ENCODE measurements around the gene RPL10A. TPM values are rescaled to one million over a fixed set of nuclear protein-coding genes. Genes with fewer than 3 reads are reported as not detected.

RPL10A gene
- total RNA-seq, 2 donors from 2014 or later: 691 to 715 TPM

DNA sequence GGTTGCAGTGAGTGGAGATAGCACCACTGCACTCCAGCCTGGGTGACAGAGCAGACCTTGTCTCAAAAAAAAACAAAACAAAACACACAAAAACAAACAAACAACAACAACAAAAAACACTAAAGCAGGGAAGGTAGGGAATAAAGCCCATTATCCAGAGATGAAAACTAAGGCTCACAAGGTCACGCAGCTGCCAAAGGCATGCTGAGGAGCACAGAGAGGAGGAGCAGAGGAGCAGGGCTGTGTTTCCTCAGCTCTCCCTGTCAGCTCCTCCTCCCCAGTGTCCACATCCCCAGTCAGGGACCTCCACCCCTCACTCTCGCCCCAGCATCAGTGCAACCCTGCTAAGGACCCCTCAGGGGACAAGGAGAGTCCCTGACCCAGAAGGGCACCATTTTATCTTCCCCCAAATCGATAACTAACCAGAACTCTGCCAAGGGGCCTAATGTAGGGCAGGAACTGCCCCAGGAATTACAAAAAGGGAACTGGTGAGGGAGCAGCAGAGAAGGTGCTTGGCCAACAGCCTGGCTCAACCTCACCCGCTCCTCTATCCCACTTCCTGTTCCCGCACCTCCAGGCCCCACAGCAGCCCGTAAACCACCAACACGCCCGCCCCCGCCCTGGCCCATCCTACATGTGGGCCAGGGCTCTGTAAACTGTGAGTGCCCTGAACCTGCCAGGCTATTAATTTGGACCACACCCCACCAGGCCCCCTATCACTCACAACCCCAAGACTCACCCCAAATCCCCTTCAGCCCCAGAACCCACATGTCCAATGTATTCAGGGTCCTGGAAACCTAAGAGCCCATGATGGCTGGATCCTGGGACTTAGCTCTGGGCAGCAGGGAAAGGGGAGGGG, 19.7 kb downstream of the RPL10A start:
- DNase-seq (no peak), ATAC-seq (no peak)
- intact Hi-C loops (cut with DNase I): no loop called here

DNA sequence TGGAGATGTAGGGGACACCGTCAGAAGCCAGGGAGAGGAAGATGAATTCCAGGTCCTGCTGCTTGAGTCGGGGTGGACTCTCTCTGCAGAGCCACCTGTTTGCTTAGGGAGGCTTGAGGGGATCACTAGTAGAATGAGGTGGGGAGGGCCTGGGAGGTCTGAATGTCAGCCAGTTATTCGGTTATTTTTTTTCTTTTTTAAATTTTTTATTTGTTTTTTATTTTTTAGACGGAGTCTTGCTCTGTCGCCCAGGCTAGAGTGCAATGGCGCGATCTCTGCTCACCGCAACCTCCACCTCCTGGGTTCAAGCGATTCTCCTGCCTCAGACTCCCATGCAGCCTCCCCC, 20.3 kb downstream of the RPL10A start:
- ATAC-seq (no peak), DNase-seq (no peak)
- intact Hi-C loops (cut with DNase I): no loop called here

DNA sequence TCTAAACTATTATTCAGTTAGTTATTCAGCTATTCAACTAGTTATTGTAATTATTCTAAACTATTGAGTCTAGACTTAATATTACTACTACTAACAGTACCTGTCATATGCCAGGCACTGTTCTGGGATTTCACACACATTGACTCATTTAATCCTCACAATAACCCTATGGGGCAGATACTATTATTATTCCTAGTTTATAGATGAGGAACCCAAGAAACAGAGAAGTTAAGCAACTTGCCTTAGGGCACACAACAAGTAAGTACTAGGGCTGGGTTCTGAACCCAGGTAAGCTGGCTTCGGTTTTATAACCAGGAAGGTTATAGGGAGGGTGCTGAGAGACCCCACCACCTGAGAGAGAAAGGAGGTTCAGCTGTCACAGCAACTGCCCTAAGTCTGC, 20.9 kb downstream of the RPL10A start:
- no peak for ATAC-seq
- intact Hi-C loops (cut with DNase I): no loop called here
- no peak for DNase-seq

DNA sequence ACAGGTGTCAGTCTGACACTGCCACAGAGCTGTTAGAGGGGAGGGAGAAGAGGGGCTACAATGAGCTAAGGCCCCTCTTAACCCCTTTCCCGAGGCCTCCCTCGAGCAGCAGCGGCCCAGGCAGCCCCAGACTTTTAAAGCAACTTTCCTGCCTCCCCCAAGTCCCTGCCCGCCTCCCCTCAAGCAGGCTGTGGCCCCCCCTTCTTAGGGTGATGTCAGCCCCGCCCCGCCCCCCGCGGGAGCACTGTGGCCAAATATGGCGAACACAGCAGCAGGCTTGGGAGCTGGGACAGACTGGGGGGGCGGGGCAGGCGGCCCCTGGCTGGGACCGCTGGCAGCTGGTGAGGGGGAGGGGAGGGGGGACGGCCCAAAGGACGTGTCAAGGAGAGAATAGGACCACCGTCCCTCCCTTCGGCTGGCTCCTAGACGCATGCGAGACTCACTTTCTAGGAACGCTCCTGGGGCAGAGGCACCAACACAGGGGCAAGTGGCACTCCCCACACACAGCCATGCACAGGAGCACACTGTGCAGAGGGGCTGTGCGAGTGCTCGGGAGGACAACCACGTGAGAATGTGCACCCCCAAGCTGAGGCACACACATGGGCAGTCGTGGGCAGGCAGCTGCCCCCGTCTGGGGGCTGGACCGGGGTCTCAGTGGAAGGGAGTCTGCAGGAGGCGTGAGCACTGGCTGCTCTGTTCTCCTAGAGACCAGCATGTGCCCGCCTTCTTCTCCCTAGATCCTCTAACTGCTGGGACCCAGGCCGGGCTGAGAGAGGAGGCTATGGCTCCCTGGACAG, 22.0 kb downstream of the RPL10A start:
- DNase-seq (peak; percentile 86), ATAC-seq (peak; percentile 59 to 75)
- intact Hi-C loops (cut with DNase I): no loop called here

DNA sequence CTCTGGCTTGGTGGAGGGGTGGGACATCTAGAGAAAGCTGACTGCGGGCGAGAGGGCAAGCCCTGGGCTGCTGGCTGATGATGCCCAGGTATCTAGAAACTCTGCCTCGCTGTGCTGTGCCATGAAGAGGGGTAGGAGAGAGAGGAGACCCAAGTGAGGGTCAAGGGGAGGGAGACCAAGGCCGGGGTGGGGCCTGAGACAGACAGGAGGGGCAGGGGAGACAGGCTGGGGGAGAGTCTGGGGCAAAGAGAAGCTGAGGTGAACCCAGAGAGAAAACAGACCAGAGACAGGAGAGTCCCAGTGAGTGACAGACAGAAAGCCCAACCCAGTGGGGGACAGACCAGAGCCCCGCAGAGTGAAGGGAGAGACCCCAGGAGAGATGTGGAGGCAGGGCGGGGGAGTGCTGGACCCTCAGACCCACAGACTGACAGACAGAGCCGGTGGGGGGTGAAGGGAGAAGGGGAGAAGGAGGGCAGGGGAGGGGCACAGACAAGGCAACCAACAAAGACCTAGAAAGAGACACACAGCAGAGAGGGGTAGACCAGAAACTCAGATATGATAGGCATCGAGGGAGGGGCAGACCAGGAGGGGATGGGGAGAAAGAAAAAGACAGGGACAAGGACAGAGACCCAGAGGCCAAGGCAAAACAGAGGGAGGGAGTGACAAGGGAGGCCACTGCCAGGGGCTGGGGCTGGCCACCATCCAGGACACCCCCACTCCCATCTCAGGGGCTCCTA, 22.8 kb downstream of the RPL10A start:
- ATAC-seq: no peak
- DNase-seq: no peak
- intact Hi-C loops (cut with DNase I): no loop called here

DNA sequence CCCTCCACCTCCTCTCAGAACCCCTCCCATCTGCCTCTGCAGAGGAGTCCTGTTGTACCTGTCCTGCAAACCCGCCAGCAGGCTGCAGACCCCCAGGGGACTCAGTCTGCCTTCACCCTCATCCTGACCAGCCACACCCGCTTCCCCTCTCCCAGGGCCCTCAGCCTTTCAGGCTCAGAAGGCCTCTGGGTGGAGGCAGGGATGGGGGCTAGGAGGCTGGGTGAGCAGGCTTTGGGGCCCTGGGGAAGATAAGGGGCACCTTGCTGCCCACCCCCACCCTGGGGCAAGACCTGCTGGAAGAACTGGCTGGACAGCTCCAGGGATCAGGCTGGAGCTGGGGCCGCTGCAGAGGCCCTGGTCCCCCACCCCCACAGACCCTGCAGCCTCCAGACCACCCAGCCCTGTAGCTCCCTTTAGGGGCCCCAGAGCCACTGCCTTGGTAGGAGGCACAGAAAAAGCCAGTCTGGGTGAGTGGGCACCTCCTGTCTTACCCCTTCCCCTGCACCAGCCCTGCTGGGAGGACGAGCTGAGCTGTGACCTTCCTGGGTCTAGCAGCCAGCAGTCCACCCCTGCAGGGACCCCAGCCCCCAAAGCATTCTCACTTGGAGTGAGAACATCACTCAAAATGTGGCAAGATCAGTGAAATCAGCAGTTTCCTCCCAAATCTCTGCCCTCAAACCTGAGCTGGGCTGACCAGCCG, 23.5 kb downstream of the RPL10A start:
- ATAC-seq (no peak), DNase-seq (no peak)
- intact Hi-C loops (cut with DNase I): no loop called here

DNA sequence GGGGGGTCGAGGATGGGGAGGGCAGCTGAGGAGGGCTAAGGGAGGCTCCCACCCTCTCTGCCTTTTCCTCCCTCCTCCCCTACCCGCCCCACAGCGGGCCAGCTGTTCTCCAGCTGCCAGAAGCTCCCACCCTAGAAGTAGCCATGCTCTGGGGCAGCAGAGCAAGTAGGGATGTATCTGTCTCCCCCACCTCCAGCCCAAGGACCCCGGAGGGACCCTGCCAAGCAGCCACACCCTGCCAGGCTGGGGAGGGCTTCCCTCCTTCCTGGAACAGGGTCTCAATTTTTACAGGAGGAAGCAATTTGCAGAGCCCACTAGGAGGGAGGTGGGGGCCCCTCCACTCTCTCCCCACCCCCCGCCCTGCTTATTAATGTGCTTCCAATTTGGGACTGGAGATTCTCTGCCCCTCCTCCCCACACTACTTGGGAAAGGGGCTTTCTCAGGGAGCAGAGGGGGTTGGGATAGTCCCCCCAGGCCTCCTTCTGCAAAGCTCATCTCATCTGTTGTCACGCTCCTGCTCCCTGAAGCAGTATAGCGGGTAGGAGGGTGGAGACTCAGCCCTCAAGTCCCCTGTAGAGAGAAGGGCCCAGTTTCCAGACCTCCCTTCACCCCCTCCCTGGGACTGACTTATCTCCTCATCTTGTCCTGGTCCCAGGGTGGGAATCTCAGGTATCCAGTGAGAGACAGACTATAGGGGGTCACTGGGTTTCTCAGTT, 24.2 kb downstream of the RPL10A start:
- ATAC-seq (no peak), DNase-seq (no peak)
- intact Hi-C loops (cut with DNase I): no loop called here

DNA sequence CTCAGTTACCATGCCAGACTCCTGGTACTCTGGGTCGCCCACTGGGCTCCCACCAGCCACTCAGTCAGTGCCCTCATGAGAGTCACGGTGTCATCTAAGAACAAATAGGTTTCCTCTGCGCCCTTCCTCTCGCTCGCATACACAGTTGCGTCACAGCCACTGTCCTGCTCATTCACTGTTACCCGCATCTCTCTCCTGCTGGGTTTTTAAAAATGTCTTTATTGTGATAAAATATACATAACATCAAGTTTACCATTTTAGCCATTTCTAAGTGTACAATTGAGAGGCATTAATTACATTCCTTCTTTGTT, 24.7 kb downstream of the RPL10A start:
- no peak for DNase-seq
- ATAC-seq: no peak

DNA sequence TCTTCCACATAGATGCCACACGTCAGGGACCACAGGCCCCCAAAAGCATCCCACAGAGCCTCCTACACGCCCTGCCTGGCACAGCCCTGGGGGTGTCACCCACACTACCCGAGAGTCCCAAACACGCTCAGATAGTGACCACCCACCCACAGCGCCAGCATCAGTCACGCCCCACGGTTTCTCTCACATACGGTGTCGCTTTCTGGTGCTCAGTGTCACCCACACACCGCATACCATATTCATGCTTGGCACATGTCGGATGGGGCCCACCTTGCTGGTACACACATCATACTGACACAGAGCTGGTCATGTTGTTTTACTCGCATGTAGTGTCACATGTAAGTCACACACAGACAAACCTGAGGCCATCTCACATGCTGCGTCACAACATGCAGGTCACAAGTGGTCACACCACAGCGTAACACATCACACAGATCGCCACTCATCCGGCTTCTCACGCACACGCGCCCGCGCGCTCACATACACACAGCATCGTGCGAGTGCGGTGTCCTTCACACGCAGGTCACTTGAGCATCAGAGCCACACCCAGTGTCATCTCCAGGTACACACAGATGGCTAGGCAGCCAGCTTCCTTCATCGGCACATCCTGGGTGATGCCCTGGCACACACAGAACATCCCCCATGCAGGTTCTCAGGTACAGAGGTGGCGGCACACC, 25.2 kb downstream of the RPL10A start:
- intact Hi-C loops (cut with DNase I): no loop called here
- DNase-seq (no peak), ATAC-seq (no peak)

More for the DNA sequence above, 24.7 kb downstream of the RPL10A start:
- intact Hi-C loops (cut with DNase I): no loop called here

DNA sequence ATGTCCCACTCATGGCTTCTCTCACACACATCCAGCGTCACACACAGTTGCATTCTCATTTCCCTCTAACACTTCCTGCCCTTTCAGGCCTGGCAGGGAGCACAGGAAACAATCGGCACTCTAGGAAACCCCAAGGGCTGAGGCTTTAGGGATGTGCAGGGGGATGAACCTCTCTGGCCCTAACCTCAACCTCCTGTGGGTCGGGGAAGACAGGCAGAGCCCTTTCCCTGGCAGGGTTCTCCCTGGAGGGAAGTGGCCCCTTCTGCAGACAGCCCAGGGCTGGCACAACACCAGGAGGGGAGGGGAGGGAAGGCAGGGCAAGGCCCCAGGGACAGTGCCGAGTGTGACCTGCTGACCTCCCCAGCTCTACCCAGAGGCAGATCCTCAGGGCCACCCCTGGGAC, 26.0 kb downstream of the RPL10A start:
- ATAC-seq (no peak), DNase-seq (no peak)
- intact Hi-C loops (cut with DNase I): no loop called here

DNA sequence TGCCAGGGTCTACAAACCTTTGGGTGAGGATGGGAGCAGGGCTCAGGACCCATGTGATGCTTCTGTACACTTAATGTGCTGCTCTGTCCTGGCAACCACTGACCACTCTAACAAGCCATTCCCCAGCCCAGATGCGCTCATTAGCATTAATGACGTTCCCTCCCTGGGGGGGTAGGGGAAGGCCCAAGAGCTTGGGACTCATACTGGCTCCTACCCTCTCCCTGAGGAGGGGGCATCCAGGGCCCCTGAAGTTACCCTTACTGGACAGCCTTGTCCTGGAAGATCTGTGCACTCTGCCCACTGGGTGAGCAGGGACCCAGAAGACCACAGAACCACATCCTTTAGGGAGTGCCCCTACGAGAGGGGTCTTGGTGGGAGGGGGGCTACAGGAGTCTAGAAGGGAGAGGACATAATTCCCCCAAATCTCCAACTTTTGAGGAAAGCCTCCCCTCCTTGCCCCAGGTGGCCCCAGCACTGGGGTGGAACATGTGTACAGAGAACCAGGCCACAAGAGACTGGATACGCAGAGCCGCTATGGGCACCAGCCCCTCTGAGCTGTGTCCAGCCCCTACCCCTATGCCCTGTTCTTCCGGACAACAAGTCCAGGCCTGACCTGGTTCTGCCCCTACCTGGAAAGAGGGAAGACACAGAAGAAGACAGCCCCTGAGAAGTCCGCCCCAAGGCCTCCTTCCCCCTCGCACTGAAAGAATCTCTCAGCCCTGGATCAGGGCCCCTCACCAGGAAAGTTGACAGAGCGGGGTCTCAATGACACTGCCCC, 27.2 kb downstream of the RPL10A start:
- no peak for ATAC-seq
- DNase-seq: no peak
- intact Hi-C loops (cut with DNase I): no loop called here

DNA sequence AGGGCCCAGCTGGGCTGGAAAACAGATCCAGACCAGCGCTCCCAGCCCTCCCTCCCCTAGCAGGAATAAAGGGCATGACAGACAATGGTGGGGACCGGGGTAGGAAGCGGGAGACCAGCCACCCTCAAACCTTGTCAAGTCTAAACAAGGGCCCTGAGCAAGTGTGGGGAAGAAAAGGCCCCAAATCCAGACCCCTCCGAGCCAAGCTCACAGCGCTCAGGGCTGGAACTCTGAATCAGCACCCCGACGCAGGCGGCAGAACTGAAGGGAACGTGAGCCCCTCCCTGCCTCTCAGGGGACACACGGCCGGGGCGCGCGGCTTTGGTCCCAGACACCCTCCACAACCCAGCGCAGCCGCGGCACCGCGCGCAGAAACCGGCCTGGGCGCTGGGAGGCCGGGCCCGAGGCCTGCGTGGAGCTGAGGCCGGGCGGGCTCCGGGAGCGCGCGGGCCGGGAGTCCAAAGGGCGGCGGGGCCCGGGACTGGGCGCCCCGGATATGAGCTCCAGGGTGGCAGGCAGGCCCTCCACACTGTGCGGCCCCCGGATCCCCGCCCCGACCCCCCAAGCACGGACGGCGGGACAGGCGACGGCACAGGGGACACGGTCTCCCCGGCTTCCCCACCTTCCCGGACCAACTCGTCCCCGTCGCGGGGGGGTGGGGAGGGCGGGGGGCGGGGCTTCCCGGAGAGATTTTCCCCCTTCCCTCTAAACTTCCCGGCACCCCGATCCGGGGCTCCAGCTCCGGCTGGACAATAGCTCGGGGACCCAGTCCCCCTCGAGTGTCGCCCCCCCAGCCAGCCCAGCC, 28.0 kb downstream of the RPL10A start:
- peak; percentile 36 to 43 for ATAC-seq
- intact Hi-C loops (cut with DNase I): no loop called here
- DNase-seq: peak; percentile 65

DNA sequence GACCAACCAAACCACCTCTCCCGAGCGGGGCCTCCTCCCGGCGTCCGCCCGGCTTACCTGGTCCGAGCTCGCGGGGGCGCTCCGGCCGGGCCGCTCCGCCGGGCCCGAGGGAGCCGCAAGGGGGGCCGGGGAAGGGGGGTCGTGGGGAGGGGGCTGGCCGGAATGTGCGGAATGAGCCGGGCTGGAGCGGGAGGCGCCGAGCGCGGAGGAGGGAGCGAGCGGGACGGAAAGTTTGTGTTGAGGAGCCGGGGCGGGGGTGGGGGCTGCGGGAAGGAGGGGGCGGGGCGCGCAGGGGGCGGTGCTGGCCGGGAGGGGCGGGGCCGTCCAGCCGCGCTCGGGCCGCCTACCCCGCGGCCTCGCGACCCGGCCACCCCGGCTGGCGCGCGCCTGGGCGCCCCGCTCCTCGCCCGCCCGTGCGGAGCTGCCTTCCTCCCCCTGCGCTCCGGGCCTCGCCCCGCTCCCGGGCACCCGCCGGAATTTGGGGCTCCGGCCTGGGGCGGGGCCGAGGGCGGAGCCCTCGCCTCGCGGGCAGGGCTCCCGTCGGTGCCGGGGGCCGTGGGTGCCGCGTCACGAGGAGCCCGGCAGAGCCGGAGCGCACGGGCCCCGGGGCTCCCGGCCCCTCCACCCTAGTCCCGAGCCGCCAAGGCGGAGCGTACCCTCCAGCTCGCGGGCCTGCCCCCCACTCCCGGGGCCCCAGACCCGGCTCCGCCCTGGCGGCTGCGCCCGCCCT, 28.8 kb downstream of the RPL10A start, which contains the start of gene TEAD3:
Gene TEAD3, minus strand, starts transcription at position 239 of the 730 bp plus-strand sequence.
- ATAC-seq: peak; percentile 58 to 78
- DNase-seq: peak; percentile 69
- intact Hi-C loops (cut with DNase I): no loop called here

DNA sequence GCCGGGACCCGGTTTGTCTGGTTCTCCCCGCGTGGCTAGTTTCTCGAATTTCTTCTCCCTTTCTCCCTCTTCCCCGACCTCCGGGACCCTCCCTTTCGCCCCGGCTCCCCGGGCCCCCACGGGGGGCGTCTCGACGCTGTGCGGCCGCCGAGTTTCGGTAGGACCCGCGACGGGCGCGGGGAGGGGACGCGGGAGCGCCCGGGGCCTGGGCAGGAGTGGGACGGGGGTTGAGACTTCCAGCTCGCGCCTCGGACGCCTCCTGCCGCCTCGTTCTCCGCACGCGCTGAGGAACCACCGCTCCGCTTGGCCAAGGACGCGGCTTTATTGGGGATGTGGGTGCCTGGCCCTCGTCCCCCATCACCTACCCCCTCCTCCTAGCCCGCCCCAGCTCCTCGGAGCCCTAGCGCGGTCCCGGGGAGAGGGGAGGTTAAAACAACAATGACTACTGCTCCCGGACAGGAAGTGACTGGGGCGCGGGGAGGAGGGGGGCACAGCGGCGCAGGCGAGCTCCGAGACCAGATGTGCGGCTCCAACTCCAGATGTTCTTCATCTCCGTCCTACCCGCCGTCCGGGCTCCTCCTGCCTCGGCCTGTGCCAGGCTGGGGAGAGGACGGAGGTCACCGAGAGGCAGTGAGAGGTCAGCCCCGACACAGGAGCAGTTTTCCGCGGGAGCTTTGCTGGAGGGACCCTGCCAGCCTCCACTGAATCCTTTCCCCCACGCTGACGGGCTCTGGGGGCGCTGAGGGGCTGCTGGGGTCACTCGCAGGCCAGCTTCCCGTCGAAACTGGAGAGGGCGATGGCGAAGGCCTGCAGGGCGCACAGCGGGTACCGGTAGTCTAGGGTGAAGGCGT, 29.6 kb downstream of the RPL10A start:
- intact Hi-C loops (cut with DNase I): no loop called here
- ATAC-seq (peak; percentile 38 to 65), DNase-seq (peak; percentile 82)

DNA sequence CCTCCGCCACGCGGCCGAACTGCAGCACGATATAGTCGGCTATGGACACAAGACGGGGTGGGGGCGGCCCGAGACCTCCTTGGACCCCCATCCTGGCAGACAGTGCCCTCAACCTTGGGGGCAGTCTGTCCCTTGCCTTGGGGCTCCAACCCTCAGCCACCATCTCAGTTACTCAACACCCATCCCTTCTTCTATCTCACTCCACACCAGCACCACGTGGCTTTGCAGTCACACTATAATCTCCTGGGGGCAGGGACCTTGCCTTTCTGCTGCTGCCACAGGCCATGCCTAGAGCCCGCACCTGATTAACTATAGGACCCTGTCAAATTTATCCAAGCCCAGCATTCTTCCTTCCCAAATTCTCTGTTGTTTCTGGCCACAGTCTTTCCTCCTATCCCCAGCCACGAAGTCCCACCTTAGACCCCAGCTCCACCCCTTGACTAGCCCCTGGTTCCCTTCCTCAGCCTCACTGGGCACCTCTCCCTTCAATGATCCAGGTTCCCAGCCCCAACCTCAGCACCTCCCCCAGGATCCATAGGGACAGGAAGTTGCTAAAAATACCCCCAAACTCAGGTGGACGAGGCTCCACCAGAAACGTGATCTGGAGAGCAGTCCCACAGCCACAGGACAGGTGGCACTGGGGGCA, 30.3 kb downstream of the RPL10A start:
- no peak for ATAC-seq
- DNase-seq: no peak
- intact Hi-C loops (cut with DNase I): no loop called here

Measured in left cardiac atrium (tissue), 4 donors.